Activated T-helper 2 cell treated with anti-CD3 and anti-CD28 coated beads, Interferon-gamma antibody, Interleukin-2, Interleukin-4, amounts not matched to agents 10 μg/mL and 5 μg/mL and 100 μg/mL, durations not matched to agents 14 hours and 24 hours and 36 hours (primary cell): ENCODE results near the gene ZDHHC18. TPM values are rescaled to one million over a fixed set of nuclear protein-coding genes. Genes with fewer than 3 reads are reported as not detected.

Source experiments
- DNase-seq: peaks from one replicate; pipeline ENCODE4 v3.0.0; 2021; ENCODE audit warnings: low spot score
- H3K27ac Mint-ChIP-seq: one replicate; pipeline ENCODE4 v1.8.0; 2021; ENCODE audit warnings: mixed read lengths
- H3K27me3 Mint-ChIP-seq: one replicate; pipeline ENCODE4 v1.8.0; 2021; ENCODE audit warnings: low read depth, mixed read lengths
- H3K36me3 Mint-ChIP-seq: one replicate; pipeline ENCODE4 v1.8.0; 2021; ENCODE audit warnings: low read depth, mixed read lengths
- H3K4me1 Mint-ChIP-seq: one replicate; pipeline ENCODE4 v1.8.0; 2021; ENCODE audit warnings: low read depth, mixed read lengths
- H3K4me3 Mint-ChIP-seq: one replicate; pipeline ENCODE4 v1.8.0; 2021; ENCODE audit warnings: low read depth, mild to moderate bottlenecking, moderate library complexity, mixed read lengths
- H3K9me3 Mint-ChIP-seq: one replicate; pipeline ENCODE4 v1.8.0; 2021; ENCODE audit warnings: mixed read lengths
- intact Hi-C: fragments of 100-400 bp; cut with micrococcal nuclease; formaldehyde crosslinking; loops from one replicate; pipeline ENCODE4 v1.15.1; 2023
- total RNA-seq: library from RNA; stranded (reverse); gene quantifications from 2 replicates; pipeline ENCODE4 v1.2.3, GENCODE V29; 2022

Gene ZDHHC18, protein sequence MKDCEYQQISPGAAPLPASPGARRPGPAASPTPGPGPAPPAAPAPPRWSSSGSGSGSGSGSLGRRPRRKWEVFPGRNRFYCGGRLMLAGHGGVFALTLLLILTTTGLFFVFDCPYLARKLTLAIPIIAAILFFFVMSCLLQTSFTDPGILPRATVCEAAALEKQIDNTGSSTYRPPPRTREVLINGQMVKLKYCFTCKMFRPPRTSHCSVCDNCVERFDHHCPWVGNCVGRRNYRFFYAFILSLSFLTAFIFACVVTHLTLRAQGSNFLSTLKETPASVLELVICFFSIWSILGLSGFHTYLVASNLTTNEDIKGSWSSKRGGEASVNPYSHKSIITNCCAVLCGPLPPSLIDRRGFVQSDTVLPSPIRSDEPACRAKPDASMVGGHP
- 62.7 and 64.3 TPM in 2 replicates for total RNA-seq

DNA sequence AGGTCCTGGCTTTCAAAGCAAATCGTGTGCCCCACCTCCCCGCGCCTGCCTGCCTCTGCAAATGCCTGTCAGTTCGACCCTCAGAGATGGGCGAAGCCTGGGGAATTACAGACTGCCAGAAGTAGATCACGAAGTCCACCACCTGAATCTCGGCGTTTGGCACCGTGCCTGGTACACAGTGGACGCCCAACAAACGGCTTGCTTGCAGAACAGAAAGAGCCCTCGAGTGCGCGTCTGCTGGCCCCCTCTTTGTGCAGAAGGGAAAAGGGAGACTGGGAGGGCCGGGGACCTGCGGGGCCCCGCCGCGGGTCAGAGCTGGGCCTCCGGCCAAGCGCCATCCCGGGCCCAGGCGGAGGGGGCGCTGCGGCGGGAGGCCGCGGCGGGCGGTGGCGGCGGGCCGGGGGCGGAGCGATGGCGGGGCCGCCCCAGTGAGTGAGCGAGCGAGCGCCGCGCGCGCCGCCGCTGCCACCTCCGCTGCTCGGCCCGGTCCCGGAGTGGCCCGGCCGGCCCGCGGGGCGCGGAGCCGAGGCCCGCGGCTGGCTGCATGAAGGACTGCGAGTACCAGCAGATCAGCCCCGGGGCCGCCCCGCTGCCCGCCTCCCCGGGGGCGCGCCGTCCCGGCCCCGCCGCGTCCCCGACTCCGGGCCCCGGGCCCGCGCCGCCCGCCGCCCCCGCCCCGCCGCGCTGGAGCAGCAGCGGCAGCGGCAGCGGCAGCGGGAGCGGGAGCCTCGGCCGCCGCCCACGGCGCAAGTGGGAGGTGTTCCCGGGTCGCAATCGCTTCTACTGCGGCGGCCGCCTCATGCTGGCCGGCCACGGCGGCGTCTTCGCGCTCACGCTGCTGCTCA is at the start of gene ZDHHC18:
Gene ZDHHC18, plus strand, starts transcription at position 428 of the 845 bp plus-strand sequence. Its CDS starts 117 bp downstream, at position 545.
- Mint-ChIP-seq H3K9me3 (no peaks in the 10 kb centered on the region), H3K4me3 (peak within 1 kb of the TSS; percentile 92), H3K4me1 (peaks cover 37% of the 10 kb centered on the region), H3K27ac (peak within 1 kb of the TSS; percentile 93), H3K36me3 (peaks cover 37% of the 10 kb centered on the region), H3K27me3 (no peaks in the 10 kb centered on the region)
- intact Hi-C loops = loop anchor here (5.0 kb wide), 1 partner anchor 51 kb away; no protein-coding TSS in a partner anchor
- peak; percentile 67 for DNase-seq

DNA sequence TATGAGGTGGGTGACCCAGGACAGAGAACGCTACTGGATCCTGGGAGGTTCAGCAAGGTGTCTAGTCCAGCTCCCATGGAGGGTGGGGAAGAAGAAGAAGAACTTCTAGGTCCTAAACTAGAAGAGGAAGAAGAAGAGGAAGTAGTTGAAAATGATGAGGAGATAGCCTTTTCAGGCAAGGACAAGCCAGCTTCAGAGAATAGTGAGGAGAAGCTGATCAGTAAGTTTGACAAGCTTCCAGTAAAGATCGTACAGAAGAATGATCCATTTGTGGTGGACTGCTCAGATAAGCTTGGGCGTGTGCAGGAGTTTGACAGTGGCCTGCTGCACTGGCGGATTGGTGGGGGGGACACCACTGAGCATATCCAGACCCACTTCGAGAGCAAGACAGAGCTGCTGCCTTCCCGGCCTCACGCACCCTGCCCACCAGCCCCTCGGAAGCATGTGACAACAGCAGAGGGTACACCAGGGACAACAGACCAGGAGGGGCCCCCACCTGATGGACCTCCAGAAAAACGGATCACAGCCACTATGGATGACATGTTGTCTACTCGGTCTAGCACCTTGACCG is 47.3 kb upstream of the ZDHHC18 start:
- Mint-ChIP-seq H3K4me1 (peaks cover 22% of the 10 kb centered on the region), H3K27me3 (no peaks in the 10 kb centered on the region), H3K4me3 (no peak overlapping the region), H3K36me3 (peaks cover 79% of the 10 kb centered on the region), H3K27ac (peak overlapping the region; percentile 22), H3K9me3 (no peaks in the 10 kb centered on the region)
- no peak for DNase-seq
- intact Hi-C loops = no loop called here

DNA sequence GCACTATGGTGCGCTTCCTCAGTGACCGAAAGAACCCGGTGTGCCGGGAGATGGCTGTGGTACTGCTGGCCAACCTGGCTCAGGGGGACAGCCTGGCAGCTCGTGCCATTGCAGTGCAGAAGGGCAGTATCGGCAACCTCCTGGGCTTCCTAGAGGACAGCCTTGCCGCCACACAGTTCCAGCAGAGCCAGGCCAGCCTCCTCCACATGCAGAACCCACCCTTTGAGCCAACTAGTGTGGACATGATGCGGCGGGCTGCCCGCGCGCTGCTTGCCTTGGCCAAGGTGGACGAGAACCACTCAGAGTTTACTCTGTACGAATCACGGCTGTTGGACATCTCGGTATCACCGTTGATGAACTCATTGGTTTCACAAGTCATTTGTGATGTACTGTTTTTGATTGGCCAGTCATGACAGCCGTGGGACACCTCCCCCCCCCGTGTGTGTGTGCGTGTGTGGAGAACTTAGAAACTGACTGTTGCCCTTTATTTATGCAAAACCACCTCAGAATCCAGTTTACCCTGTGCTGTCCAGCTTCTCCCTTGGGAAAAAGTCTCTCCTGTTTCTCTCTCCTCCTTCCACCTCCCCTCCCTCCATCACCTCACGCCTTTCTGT is 46.0 kb upstream of the ZDHHC18 start:
- H3K27me3 Mint-ChIP-seq = no peaks in the 10 kb centered on the region
- intact Hi-C loops = no loop called here
- H3K27ac Mint-ChIP-seq = no peak overlapping the region

DNA sequence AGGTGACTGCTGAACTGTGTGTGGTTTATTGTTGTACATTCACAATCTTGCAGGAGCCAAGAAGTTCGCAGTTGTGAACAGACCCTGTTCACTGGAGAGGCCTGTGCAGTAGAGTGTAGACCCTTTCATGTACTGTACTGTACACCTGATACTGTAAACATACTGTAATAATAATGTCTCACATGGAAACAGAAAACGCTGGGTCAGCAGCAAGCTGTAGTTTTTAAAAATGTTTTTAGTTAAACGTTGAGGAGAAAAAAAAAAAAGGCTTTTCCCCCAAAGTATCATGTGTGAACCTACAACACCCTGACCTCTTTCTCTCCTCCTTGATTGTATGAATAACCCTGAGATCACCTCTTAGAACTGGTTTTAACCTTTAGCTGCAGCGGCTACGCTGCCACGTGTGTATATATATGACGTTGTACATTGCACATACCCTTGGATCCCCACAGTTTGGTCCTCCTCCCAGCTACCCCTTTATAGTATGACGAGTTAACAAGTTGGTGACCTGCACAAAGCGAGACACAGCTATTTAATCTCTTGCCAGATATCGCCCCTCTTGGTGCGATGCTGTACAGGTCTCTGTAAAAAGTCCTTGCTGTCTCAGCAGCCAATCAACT is 45.2 kb upstream of the ZDHHC18 start:
- H3K27me3 Mint-ChIP-seq = no peaks in the 10 kb centered on the region
- peaks cover 38% of the 10 kb centered on the region for H3K4me1 Mint-ChIP-seq
- no peak overlapping the region for H3K4me3 Mint-ChIP-seq
- intact Hi-C loops = no loop called here
- H3K9me3 Mint-ChIP-seq = no peaks in the 10 kb centered on the region
- DNase-seq = no peak
- no peak overlapping the region for H3K27ac Mint-ChIP-seq
- H3K36me3 Mint-ChIP-seq = peaks cover 57% of the 10 kb centered on the region

More for the DNA sequence above, 46.0 kb upstream of the ZDHHC18 start:
- Mint-ChIP-seq H3K4me3 (no peak overlapping the region), H3K9me3 (no peaks in the 10 kb centered on the region), H3K4me1 (peaks cover 31% of the 10 kb centered on the region), H3K36me3 (peaks cover 66% of the 10 kb centered on the region)
- DNase-seq = no peak

DNA sequence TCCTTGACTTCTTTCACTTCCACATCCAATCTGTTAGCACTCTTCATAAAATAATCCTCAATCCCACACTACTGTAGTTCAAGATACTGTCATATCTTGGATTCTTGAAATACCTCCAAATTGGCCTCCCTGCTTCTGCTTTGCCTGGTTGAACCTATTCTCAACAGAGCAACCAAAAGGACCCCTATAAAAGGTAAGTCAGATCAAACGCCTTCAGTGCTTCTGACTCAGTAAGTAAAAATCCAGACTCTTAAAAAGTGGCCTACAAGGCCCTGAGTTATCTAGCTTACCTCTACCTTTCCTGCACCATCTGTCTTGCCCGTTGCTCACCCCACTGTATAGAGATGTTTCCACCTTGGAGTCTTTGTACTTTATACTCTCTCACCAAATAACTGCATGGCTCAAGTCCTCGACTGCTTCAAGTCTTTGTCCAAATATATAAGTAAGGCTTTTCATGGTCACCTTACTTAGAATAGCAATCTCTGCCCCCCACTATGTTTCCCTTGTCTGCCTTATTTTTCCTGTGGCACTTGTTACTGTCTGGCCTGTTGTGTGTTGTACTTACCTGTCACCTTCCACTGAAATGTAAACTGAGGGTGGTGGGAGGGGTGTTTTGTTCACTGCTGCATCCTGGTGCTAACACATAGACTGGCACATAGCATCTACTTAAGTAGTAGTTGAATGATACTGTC is 43.8 kb upstream of the ZDHHC18 start:
- intact Hi-C loops = no loop called here
- no peak overlapping the region for H3K4me3 Mint-ChIP-seq
- H3K27me3 Mint-ChIP-seq = no peaks in the 10 kb centered on the region
- H3K9me3 Mint-ChIP-seq = no peaks in the 10 kb centered on the region
- H3K36me3 Mint-ChIP-seq = peaks cover 49% of the 10 kb centered on the region
- peak overlapping the region; percentile 26 for H3K27ac Mint-ChIP-seq
- peaks cover 48% of the 10 kb centered on the region for H3K4me1 Mint-ChIP-seq
- no peak for DNase-seq

DNA sequence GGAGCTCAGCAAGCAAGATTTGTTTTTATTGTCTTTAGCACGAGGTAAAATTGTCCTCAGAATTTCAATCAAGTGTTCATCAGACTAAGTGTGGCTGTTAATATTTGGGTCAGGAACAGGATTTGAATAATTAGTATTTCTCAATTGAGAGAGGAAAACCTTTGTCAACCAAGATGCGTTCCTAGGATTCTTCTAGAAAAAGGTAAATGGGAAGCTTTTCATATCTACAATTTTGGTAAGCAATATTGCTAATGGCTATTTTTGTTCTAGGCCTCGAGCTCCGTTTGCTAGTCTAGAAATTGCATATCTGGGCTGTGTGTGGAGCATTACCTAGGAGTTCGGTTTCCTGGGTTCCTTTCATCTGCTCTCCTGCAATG is 42.9 kb upstream of the ZDHHC18 start:
- no peak overlapping the region for H3K4me3 Mint-ChIP-seq
- H3K27ac Mint-ChIP-seq = no peak overlapping the region
- H3K27me3 Mint-ChIP-seq = no peaks in the 10 kb centered on the region
- H3K4me1 Mint-ChIP-seq = peaks cover 45% of the 10 kb centered on the region
- H3K9me3 Mint-ChIP-seq = no peaks in the 10 kb centered on the region
- no peak for DNase-seq
- H3K36me3 Mint-ChIP-seq = peaks cover 41% of the 10 kb centered on the region
- intact Hi-C loops = no loop called here

DNA sequence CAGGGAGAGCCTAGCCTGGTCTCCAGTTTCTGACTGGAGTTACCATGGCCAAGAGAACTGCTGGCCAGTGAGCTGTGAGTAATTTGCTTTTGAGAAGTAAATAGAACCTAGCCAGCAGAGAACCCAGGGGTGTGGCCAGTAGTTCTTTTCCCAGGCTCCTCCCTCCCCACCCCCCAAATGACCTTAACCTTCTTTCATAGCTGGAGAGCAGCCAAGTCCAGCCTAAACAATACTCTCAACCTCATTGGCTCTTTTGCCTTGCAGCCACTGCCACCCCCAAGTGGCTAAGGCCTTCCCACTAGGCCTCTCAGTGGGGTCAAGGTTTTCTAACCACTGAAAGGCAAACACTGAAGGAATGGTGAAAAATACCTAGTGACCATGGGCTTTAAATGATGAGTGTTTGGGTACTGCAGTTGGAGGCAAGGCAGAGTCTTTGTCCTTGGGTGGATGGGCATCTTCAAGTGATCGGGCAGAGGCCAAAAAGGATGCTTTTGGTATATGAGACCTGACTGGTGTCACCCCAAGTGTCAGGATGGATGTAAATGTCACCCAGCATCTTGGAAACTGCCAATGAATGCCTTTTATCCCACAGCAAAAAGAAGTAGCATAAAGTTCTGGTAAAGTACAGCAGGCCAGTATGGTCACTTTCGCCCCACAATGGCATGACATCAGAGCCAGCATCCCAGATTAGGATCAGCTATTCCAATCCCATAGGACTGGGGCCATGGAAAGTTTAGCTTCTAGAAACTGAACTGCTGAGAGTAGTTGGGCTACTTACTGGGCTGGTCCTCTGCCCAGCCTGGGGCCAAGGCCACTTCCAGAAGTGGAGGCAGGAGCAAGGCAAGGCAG is 42.2 kb upstream of the ZDHHC18 start:
- H3K27me3 Mint-ChIP-seq = no peaks in the 10 kb centered on the region
- H3K4me3 Mint-ChIP-seq = no peak overlapping the region
- DNase-seq = no peak
- intact Hi-C loops = no loop called here
- no peaks in the 10 kb centered on the region for H3K9me3 Mint-ChIP-seq
- peaks cover 35% of the 10 kb centered on the region for H3K36me3 Mint-ChIP-seq
- peaks cover 43% of the 10 kb centered on the region for H3K4me1 Mint-ChIP-seq
- H3K27ac Mint-ChIP-seq = peak overlapping the region; percentile 29

DNA sequence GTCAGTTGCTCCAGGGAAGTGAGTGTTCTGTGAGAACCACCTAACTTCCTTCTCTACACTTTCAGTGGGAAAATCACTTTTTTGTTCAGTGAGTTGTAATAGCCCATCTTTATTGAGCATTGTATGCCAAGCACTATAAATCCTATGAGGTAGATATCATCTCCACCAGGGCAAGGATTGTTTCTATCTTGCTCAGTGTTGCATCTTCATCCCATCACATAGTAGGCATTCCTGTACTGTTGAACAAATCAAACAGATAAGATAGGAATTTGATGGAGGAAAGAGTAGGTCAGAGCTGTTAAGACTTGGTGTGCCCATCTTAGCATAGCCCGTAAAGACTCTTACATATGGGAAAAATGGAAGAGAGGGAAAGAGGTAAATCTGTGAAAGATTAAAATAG is 41.6 kb upstream of the ZDHHC18 start:
- intact Hi-C loops = no loop called here
- H3K9me3 Mint-ChIP-seq = no peaks in the 10 kb centered on the region
- DNase-seq = no peak
- H3K27me3 Mint-ChIP-seq = no peaks in the 10 kb centered on the region
- no peak overlapping the region for H3K4me3 Mint-ChIP-seq
- peaks cover 28% of the 10 kb centered on the region for H3K36me3 Mint-ChIP-seq
- H3K27ac Mint-ChIP-seq = peak overlapping the region; percentile 65
- H3K4me1 Mint-ChIP-seq = peaks cover 49% of the 10 kb centered on the region

DNA sequence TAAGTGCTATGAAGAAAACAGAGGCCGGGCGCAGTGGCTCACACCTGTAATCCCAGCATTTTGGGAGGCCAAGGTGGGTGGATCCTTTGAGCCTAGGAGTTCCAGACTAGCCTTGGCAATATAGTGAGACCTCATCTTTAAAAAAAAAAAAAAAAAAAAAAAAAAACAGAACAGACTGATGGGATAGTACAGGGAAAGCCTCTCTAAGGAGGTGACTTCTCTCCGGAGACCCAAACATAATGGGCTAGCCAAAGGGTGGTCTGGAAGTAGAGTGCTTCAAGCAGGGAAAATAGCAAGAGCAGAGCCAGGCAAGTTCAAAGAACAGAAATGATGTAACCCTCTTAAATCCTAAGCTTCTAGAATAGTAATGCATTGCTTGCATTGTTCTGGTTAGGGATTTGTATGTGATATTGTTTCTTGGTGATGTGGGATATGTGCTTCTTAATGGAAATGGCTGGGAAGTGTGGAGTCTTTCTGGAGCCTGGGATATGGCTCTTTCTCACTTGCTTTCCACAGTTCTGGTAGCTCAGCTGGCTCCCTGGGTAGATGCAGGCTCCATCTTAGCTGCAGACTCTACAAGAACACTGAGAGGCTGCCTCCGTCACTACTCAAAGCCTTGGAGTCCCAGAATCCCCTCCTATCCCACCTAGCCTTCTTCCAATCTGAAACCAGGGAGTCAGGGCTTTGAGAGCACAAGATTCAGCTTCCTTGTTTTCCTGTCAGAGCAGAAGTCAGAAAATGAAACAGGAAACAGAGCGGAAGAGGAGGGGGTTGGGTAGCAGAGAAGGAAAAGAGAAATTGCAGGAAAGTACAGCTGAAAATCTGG is 40.7 kb upstream of the ZDHHC18 start:
- intact Hi-C loops = loop anchor here (2.0 kb wide), 1 partner anchor 15 kb away; no protein-coding TSS in a partner anchor

DNA sequence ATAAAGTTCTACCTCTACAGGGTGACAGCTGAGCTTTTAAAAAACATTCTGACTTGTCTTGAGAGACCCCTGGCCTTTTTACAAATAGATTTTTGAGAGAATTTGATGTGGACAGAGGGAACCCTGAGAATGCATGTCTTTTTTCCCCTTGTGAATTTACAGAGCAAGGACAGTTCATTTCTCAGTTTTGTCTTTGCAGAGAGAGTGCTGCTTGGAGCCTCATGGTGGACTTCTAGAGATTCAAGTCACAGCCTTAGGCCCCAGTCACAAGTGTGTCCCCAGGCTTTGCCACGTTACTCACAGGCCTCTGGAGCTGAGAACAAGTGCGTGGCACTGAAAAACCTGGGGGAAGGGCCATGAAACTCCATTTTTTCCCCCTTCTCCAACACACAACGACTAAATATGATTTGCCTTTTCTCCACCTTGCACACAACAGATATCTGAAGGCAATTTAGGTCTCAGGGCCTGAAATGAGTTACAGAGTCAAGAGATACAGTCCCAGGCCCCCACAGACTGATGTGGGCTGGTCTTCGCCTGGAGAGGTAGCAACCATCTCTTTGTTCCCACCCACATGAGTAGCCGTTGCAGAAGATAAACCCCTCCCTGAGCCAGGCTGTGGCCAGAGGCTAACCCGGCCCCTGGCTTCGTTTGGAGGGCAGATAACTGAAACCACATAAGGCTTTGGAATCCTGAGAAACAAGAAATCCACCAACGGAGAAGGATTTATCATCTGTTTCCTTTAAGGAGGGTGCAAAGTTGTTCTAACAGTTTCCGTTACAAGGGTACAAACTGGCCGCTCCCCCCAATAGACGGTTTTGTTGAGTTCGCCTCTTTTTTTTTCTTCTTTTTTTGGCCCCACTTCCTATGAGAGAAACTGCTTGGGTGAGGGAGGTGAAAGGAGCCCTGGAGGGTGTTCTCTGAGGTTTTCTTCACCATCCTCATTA is 39.8 kb upstream of the ZDHHC18 start:
- Mint-ChIP-seq H3K9me3 (no peaks in the 10 kb centered on the region), H3K27ac (peak overlapping the region; percentile 100), H3K4me3 (peak overlapping the region; percentile 98), H3K4me1 (peaks cover 62% of the 10 kb centered on the region), H3K27me3 (no peaks in the 10 kb centered on the region), H3K36me3 (peaks cover 29% of the 10 kb centered on the region)
- DNase-seq = no peak
- intact Hi-C loops = loop anchor here (1.0 to 2.0 kb wide), 3 partner anchors 16 to 241 kb away; no protein-coding TSS in a partner anchor

More for the DNA sequence above, 40.7 kb upstream of the ZDHHC18 start:
- Mint-ChIP-seq H3K4me3 (peak overlapping the region; percentile 98), H3K9me3 (no peaks in the 10 kb centered on the region), H3K36me3 (peaks cover 27% of the 10 kb centered on the region), H3K4me1 (peaks cover 56% of the 10 kb centered on the region), H3K27me3 (no peaks in the 10 kb centered on the region), H3K27ac (peak overlapping the region; percentile 100)
- DNase-seq = no peak
